Psoas muscle (tissue), 8 donors: ENCODE measurements around the gene SCNN1A. TPM values are rescaled to one million over a fixed set of nuclear protein-coding genes. Genes with fewer than 3 reads are reported as not detected.

Source experiments
- ATAC-seq, 4 donors: fragments of 200-7000 bp; cut with Tn5 transposase; one replicate each; pipeline ENCODE4 v1.9.1; 2020; ENCODE audit warnings: moderate library complexity in 3 of 4, mild to moderate bottlenecking in 2 of 4
- DNase-seq, 2 donors: peaks; one replicate each; pipeline ENCODE4 v3.0.0-alpha.2; 2020
- H3K27ac ChIP-seq: fragments of 200-600 bp; one replicate; pipeline ENCODE4 v1.8.0; 2022
- H3K27me3 ChIP-seq, 3 donors: fragments of 200-600 bp in 1 of 3; one replicate each; pipeline versions ENCODE4 v1.6.1 to v1.8.0; 2013 to 2022; ENCODE audit warnings: low read length in 2 of 3, mild to moderate bottlenecking in 2 of 3, moderate library complexity in 1 of 3; ENCODE audit not compliant: insufficient read depth in 3 of 3
- H3K36me3 ChIP-seq, 2 donors: fragments of 200-600 bp in 1 of 2; one replicate each; pipeline versions ENCODE4 v1.6.1 to v1.8.0; 2013 to 2022; ENCODE audit warnings: low read depth in 1 of 2, mild to moderate bottlenecking in 1 of 2, moderate library complexity in 1 of 2; ENCODE audit not compliant: insufficient read depth in 1 of 2
- H3K4me1 ChIP-seq: fragments of 200-600 bp; one replicate; pipeline ENCODE4 v1.8.0; 2022
- H3K4me3 ChIP-seq: fragments of 200-600 bp; one replicate; pipeline ENCODE4 v1.8.0; 2022; ENCODE audit warnings: mild to moderate bottlenecking
- H3K9me3 ChIP-seq: fragments of 200-600 bp; one replicate; pipeline ENCODE4 v1.8.0; 2022
- CTCF ChIP-seq: fragments of 200-600 bp; IDR thresholded peaks from one replicate; pipeline ENCODE4 v1.8.0; 2022; ENCODE audit warnings: antibody characterized with exemption
- WGBS, 3 donors: extraction: QIAGEN DNeasy Blood & Tissue Kit; methylation state at CpG; one replicate each; pipeline versions ENCODE4 v1.1.6 to v1.1.7; 2013; 5-methylcytosine and 5-hydroxymethylcytosine counted together
- intact Hi-C, 2 donors: fragments of 100-400 bp; cut with DNase I; formaldehyde crosslinking; loops; one replicate each; pipeline versions ENCODE4 v1.11.0 to v1.14.2; 2022
- polyA plus RNA-seq, 3 donors: library from polyadenylated mRNA; stranded (reverse); fragments of 200-250 nt; gene quantifications; one replicate each; pipeline ENCODE4 v1.2.3, GENCODE V29; 2013
- total RNA-seq, 4 donors: library from RNA; stranded (reverse); fragmentation: NEBNext Ultra II Directional in 2 of 4; extraction: Animal tissue kit (Norgen Biotek cat#: 25700) in 2 of 4; gene quantifications; one replicate each; pipeline versions ENCODE4 v1.2.1 to v1.2.4, GENCODE V29; 2021 to 2023
- donor health status: healthy with polysubstance abuse.
- donor health status: DM: no; HTN: no; CAD: no; lungs with moderate emphysema.
- donor health status: Bipolar disorder and iron deficiency.
- donor health status: healthy.
- donor health status: DM: yes; HTN: yes; CAD: no.
- donor health status: DM: no; HTN: no; CAD: no.
- donor health status: DM: no; HTN: no; CAD: no.
- donor health status: DM: yes; HTN: yes; CAD: no.

Gene SCNN1A
- total and polyA plus RNA-seq, 7 donors: 0.03 to 0.57 (median 0.39) TPM

- peaks cover 0 to 4% of the 10 kb centered on the region in 2 donors for H3K36me3 ChIP-seq
- H3K4me1 ChIP-seq: peaks cover 62% of the 10 kb centered on the region
- peak overlapping the region; percentile 83 for H3K27ac ChIP-seq
- no peaks in the 10 kb centered on the region for H3K27me3 ChIP-seq
- H3K9me3 ChIP-seq: no peaks in the 10 kb centered on the region
- no peak for TF ChIP-seq CTCF
- peak overlapping the region; percentile 42 for H3K4me3 ChIP-seq
- peak in 1 of 2 donors; percentile 35 for DNase-seq
- intact Hi-C loops: no loop called here
- 47 to 60% (median 53%) methylated on average over 2 of the region's 2 CpGs for WGBS, 3 donors
- ATAC-seq: no peak
Observed at GRCh38 chr12:6322969-6323339, 52.4 kb downstream of the SCNN1A start.

GRCh38 chr12:6322352-6322751 is 53.0 kb downstream of the SCNN1A start:
- 69 to 80% (median 71%) methylated on average over 4 of the region's 4 CpGs for WGBS, 3 donors
- no peak overlapping the region for H3K4me3 ChIP-seq
- DNase-seq (peak in 1 of 2 donors; percentile 39), ATAC-seq (no peak)
- intact Hi-C loops: no loop called here
- no peak for TF ChIP-seq CTCF
- H3K9me3 ChIP-seq: no peaks in the 10 kb centered on the region
- no peaks in the 10 kb centered on the region for H3K36me3 ChIP-seq
- H3K27me3 ChIP-seq: no peaks in the 10 kb centered on the region
- peaks cover 56% of the 10 kb centered on the region for H3K4me1 ChIP-seq
- peak overlapping the region; percentile 83 for H3K27ac ChIP-seq

GRCh38 chr12:6321905-6322304 is 53.5 kb downstream of the SCNN1A start:
- H3K4me1 ChIP-seq: peaks cover 52% of the 10 kb centered on the region

GRCh38 chr12:6319446-6319845 is 55.9 kb downstream of the SCNN1A start:
- H3K4me3 ChIP-seq: no peak overlapping the region
- H3K27ac ChIP-seq: no peak overlapping the region
- no peaks in the 10 kb centered on the region for H3K27me3 ChIP-seq
- H3K9me3 ChIP-seq: no peaks in the 10 kb centered on the region
- peak in 1 of 2 donors; percentile 20 for DNase-seq
- intact Hi-C loops: no loop called here
- ATAC-seq: no peak
- WGBS, 3 donors: 91 to 93% (median 92%) methylated on average over 4 of the region's 4 CpGs
- peaks cover 28% of the 10 kb centered on the region for H3K4me1 ChIP-seq
- TF ChIP-seq CTCF: no peak
- H3K36me3 ChIP-seq: no peaks in the 10 kb centered on the region

More at GRCh38 chr12:6321905-6322304, 53.5 kb downstream of the SCNN1A start:
- no peak for TF ChIP-seq CTCF
- DNase-seq (peak in 1 of 2 donors; percentile 55), ATAC-seq (peak; percentile 17 to 56 (median 40))
- Histone ChIP-seq H3K27ac (peak overlapping the region; percentile 83), H3K4me3 (no peak overlapping the region), H3K36me3 (no peaks in the 10 kb centered on the region), H3K27me3 (no peaks in the 10 kb centered on the region), H3K9me3 (no peaks in the 10 kb centered on the region)
- intact Hi-C loops: no loop called here
- 27 to 35% (median 31%) methylated on average over 6 of the region's 6 CpGs for WGBS, 3 donors

- Histone ChIP-seq H3K9me3 (no peaks in the 10 kb centered on the region), H3K36me3 (no peaks in the 10 kb centered on the region), H3K27ac (no peak overlapping the region), H3K27me3 (no peaks in the 10 kb centered on the region), H3K4me1 (peaks cover 19% of the 10 kb centered on the region), H3K4me3 (no peak overlapping the region)
- intact Hi-C loops: no loop called here
- ATAC-seq (no peak), DNase-seq (peak in 1 of 2 donors; percentile 64)
- TF ChIP-seq CTCF: no peak
- 84 to 93% (median 87%) methylated on average over 16 of the region's 16 CpGs for WGBS, 3 donors
Observed at GRCh38 chr12:6318440-6318879, 56.9 kb downstream of the SCNN1A start.
